Colon (tissue), 2 donors: Measurements from ENCODE around the gene KMT2C.
"Not testable (repeated sequence)": the region's sequence is repeated elsewhere in the genome, so short reads cannot be mapped to it uniquely, and the experiment has no call there.

Experiments
- FAIRE-seq: peaks from 2 replicates; lab custom pipeline; 2012; peaks lifted over from hg19 to GRCh38; lab: Jason Lieb, UNC
- donor health status: control.
- donor health status: control.

Gene KMT2C

DNA sequence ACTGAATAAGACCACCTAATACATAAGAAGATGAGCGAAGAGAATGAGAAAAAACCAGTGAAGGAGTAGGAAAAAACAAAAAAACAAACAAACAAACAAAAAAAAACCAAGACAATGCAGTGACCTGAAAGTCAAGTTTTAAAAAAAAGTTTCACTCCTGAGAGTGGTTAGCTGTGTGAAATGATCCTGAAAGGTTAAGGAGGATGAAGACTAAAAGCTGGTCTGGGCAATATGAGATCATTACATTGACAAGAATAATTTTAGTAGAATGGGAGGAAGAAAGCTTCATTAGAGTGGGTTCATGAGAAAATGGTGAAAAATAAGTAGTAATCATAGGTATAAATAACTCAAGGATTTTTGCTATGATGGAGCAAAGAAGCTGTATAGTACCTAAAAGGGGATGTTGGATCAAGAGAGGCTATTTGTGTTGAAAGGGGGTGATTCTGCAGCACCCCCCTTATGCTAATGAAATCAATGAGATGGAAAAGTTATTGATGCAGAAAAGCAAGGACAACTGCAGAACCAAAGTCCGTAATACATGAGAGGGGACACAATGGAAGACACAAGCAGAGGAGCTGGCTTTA, 80.2 kb downstream of the KMT2C start:
- FAIRE-seq = no peak

- no peak for FAIRE-seq
Measured at GRCh38 chr7:152354061-152354460, 81.7 kb downstream of the KMT2C start.

- not testable (repeated sequence) for FAIRE-seq
Measured at GRCh38 chr7:152353281-152353680, 82.5 kb downstream of the KMT2C start.

DNA sequence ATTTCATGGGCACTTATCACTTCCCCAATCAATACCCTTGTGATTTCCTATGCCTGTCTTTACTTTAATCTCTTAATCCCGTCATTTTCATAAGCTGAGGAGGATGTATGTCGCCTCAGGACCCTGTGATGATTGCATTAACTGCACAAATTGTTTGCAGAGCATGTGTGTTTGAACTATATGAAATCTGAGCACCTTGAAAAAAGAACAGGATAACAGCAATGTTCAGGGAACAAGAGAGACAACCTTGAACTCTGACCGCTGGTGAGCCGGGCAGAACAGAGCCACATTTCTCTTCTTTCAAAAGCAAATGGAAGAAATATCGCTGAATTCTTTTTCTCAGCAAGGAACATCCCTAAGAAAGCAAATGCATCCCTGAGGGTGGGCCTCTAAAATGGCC, 84.1 kb downstream of the KMT2C start:
- not testable (repeated sequence) for FAIRE-seq

GRCh38 chr7:152351168-152351567, 84.6 kb downstream of the KMT2C start:
- no peak for FAIRE-seq

DNA sequence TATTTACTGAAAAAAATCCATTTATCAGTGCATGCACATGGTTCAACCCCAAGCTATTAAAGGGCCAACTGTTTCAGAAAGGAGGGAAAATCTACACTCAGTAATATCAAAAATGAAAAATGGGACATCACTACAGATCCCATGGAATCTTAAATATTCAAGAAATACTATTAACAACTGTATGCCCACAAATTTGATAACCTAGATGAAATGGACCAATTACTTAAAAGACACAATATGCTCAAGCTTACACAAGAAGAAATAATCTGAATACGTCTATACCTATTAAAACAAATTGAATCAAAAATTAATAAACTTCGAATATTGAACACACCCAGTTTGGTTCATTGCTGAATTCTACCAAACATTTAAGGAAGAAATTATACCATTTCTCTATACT, 87.9 kb downstream of the KMT2C start:
- no peak for FAIRE-seq

GRCh38 chr7:152344253-152344652, 91.5 kb downstream of the KMT2C start:
- FAIRE-seq = no peak

DNA sequence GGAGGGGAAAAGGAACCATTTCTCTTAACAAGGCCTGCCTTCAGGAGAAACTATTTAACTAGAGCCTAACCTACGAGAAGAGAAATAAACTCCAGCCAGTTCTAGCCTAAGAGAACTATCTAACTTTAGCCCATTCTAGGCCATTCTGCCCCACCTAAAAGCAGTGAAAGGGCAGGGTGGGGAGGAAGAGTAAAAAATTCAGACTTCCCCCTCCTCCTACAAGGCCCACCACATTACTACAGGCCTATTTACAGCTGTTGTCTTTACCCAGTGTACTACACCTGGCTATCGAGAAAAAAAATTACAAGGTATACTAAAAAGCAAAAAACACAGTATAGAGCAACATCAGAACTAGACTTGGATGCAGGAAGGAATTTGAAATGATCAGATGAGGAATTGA, 93.0 kb downstream of the KMT2C start:
- FAIRE-seq = no peak

GRCh38 chr7:152341914-152342236, 93.9 kb downstream of the KMT2C start:
- no peak for FAIRE-seq

DNA sequence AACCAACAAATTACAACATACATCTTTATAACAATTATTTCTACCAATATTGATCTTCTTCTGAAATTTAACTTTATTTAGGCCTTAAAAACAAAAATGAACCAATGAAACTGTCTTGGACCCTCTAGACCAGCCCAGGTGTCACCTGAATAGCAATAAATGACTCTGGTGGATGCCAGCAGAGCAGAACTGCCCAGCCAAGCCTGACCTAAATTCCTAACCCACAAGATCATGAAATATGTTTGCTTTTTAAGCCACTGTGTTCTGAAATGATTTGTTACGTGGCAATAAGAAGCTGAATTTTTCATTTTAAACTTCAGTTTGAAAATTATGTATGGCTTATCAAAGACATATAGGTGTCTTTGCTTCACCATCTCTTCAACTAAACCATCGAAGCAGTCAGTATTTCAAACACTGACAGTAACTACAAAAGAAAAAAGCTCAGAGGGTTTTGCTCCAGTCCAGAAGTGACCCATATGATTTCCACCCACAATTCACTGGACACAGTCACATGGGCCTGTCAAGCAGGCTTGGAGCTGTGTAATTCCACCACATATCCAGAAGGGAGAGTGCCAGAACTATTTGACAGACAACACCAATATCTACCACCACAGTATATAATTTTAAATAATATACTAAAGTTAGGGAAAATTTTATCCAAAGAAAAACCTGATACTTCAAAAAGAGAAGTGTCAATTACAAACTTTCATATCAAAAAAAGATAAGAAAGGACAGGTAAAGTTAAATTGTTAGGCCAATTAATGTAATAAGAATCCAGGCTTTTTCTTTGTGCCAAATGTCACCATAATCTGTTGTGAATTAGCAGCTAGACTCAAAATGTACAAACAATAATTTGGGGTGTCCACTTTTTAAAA, 94.5 kb downstream of the KMT2C start:
- FAIRE-seq = no peak

DNA sequence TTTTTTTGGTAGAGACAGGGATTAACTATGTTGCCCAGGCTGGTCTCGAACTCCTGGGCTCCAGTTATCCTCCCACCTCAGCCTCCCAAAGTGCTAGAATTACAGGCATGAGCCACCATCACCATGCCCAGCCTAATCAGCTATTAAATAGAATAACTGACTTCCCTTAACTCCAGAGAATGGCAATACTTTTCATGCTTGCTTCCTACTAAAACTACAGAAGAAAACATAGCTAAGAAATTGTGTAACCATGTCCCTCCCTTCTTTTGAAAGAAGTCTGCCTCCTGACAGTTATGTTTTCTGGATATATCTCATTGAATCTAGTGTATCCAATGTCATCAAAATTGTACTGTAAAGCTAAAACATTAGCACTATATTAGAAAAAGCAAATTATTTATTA, 95.6 kb downstream of the KMT2C start:
- FAIRE-seq = no peak

DNA sequence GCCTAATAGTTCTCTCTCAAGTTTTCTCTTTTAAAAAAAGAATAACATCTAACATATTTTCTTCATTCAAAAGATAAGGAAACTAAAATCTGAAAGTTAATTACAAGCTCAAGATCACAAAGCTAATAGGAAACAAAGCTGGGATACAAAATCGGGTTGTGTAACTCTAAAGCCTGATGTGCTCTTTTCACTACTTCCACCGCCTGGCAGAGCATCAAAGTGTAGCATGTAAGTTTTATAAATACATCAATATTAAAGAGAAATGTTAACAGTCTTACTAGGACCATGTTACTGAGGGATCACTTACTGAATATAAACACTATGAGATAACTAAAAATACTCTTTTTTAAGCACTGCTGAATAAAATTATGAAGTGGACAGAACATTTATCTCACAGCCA, 97.2 kb downstream of the KMT2C start:
- no peak for FAIRE-seq

DNA sequence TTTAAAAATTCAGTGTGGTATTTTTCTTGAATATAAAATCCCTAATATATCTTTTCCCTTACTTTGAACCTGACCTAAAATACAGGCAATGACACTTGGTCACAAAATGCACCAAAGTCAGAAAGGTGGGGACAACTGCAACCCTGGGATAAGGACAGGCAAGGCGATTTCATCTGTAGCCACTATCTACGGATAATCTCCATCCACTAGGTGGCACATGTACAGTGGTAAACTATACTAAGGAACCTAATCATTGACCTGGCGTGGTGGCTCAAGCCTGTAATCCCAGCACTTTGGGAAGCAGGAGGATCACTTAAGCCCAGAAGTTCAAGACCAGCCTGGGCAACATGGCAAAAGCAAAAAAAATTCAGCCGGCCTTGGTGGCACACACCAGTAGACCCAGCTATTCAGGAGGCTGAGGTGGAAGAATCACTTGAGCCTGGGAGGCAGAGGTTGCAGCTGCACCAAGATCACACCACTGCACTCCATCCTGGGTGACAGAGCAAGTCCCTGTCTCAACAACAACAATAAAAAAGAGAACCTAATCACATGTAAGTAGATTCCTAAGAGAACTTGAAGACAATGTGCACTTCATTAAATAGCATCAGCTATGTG, 98.9 kb downstream of the KMT2C start:
- no peak for FAIRE-seq

DNA sequence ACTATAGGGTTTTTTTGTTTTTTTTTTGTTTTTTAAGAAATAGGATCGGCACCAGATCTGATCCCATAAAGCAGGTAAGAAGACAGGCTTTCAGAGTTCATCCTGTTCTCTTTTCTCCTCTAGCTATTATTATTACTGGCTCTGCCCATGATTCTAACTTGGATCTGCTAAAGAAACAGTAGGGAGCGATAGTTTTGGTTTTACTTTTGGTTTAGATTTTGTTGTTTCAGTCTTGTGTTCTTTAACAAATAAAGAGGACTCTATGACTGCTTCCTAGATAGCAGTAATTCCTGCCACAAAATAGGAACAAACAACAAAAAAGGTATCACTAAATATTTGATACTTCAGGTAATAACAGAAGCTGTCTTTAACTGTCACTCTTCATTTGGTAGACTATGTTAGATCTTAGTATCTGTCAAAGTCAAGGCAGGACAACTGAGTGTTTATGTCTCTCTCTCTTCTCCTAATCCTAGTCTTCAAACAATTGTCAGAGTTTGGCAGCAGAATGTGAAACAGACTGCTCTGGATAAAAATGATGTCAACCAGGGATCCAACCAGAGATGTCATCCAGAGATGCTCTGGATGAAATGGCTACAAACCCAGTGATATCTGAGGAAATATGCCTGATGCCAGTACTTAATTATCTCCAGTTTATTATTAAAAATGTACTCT, 99.8 kb downstream of the KMT2C start:
- no peak for FAIRE-seq

- FAIRE-seq = no peak
Measured at GRCh38 chr7:152333134-152333533, 102.7 kb downstream of the KMT2C start.

GRCh38 chr7:152330827-152331226, 105.0 kb downstream of the KMT2C start:
- FAIRE-seq = no peak

- no peak for FAIRE-seq
Measured at GRCh38 chr7:152329469-152329868, 106.3 kb downstream of the KMT2C start.

- no peak for FAIRE-seq
Measured at GRCh38 chr7:152328234-152328633, 107.6 kb downstream of the KMT2C start.

- FAIRE-seq = no peak
Measured at GRCh38 chr7:152315845-152316244, 120.0 kb downstream of the KMT2C start.

DNA sequence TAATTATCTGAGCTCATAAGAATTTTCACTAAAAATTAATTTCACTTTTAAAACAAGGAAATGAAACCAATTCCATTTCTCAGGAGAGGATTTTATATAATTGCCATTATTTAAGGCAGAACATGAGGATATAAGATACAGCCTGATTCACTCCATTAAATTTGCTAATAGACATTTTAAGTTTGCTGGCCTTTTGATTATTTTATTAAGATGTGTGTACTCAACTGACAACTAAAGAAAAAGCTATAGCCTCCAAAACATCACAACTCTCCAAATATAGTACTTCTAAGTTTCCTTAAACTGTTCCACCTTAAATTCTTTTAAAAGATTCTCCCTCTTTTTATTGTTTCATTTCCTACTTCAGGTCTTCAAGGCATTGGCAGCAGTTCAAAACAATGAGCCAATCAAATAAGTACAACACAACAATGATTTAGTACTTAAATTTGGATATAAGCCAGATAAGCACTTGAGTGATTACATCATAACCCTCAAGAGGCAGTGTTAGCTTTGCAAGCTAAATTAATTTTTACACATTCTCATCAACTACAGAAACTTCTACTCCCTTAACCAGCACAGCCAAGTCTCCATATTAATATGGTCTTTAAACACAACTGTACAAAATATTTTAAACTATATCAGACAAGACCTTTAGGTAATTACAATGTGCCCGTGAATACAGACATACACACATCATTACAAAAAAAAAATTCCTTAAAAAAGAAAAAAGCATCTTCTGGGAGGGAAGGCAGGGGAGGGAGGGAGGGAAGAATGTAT, 121.8 kb downstream of the KMT2C start:
- FAIRE-seq = no peak

- FAIRE-seq = no peak
Measured at GRCh38 chr7:152313217-152313616, 122.6 kb downstream of the KMT2C start.

GRCh38 chr7:152312316-152312715, 123.5 kb downstream of the KMT2C start:
- no peak for FAIRE-seq
